Stimulated activated CD4-positive, alpha-beta T cell treated with anti-CD3 and anti-CD28 coated beads, Interleukin-12 subunit alpha, Interleukin-12 subunit beta, amount 100 ng/mL, for 48 hours (primary cell): ENCODE measurements around the gene PCAT6.
A peak's percentile ranks its signal among the peaks of the same experiment; 100 is the strongest.

Experiments
- DNase-seq, 3 donors: peaks; one replicate each; pipeline ENCODE4 v3.0.0-alpha.2; 2020; ENCODE audit warnings: low read depth in 2 of 3, low spot score in 1 of 3

Gene PCAT6

DNA sequence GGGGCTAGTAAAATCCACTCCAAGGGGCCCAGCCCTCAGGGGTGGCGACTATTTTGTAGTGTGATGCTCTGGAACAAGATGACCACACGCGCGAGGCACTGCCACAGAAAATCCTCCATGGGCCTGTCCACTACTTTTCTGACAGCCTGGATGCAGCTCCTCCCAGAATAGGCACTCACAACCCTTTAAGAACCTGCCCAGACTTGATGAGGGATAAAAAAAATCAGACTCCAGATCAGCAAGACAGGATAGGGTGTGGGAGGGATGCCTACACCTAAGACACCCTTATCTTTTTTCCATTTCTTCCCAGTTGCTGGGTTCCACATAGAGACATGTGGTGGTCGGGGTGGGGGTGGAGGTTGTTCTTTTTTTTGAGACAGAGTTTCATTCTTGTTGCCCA, 33.5 kb downstream of the PCAT6 start:
- no peak for DNase-seq

DNA sequence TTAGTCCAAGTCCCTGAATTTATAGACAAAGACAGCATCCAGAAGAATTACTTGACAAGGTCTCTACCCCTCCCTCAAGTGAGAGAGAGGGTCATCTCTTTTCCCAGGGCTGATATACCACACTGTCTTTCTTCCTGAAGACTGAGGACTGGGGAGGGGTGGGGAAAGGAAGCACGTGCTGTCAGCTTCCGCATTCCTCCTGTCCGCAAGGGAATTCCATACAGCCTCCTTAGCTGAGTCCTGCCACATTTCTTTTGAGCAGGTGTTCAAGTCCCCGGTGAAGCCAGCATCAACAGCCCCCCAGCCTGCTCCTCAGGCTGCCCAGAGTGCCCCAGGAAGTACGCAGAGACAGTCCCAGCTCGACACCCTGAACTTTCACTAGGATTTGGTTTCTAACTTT, 34.2 kb downstream of the PCAT6 start:
- no peak for DNase-seq

DNA sequence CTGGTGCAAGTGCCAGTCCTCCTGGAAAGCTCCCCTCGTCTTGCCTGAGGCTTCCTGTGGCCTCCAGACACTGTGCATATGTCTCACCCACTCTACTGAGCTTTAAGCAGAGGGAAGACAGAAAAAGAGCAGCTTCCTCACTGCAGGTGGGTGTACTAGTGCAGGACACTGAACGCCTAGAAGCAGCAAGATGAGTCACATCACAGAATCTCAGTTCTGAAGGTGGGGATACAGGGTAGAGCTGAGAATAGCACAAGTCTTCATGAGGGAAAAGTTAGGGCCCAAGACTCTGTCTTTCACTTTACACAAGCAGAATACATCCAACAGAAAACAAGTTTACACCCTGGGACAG, 37.4 kb downstream of the PCAT6 start:
- DNase-seq = no peak

DNA sequence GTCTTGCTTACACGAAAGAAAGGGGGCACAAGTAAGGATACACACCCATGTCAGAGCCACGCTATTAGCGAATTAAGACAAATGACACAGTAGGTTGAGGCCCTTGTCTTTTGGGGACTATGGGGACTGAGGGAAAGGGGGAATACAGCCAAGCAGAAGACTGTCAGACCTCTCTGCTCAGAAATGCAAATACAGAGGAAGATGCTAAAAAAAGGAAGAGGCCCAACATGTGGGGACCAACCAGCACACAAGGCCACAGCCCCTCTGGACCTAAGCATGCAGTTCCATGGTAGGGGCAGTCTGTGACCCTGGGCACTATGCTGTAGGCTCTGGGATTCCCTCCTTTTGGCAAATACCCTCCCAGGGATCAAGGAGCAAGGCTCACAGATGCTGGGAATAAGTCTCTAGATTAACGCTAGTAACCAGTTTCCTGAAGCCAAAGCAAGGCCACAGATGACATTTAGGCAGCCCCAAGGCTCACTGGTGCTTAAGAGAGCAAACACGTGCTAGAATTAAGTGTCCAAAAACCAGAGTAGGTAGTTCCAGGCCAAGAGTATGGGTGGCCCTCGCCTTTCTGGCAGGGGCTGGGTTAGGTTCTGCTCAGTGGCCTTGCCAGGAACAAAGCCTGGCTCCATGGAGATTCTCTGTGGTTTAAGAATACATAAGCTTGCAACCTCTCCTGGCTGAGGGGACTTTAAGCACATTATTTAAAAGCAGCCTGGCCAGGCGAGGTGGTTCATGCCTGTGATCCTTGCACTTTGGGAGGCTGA, 40.0 kb downstream of the PCAT6 start:
- no peak for DNase-seq

GRCh38 chr1:202852163-202852904, 41.6 kb downstream of the PCAT6 start:
- peak in 2 of 3 donors; percentile 33 to 43 for DNase-seq

DNA sequence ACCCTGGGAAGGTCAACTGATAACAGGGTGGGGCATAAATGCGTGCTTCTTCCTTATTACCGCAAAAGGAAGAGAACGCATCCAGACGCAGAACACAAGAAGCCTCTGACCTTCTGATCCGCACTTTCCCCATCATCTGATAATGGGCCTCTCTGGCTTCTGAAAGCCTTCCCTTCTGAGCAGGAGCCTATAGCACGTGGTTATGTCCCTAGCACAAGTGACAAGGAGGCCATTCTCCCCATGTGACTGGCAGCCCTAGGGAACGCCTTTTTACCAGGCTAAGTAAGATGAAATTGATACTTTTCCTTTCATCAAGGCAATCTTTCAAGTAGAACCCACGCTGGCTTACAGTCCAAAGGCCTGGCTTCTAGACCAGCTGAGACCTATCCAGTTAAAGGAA, 44.0 kb downstream of the PCAT6 start:
- DNase-seq = no peak

GRCh38 chr1:202856014-202856413, 45.3 kb downstream of the PCAT6 start:
- DNase-seq = no peak

DNA sequence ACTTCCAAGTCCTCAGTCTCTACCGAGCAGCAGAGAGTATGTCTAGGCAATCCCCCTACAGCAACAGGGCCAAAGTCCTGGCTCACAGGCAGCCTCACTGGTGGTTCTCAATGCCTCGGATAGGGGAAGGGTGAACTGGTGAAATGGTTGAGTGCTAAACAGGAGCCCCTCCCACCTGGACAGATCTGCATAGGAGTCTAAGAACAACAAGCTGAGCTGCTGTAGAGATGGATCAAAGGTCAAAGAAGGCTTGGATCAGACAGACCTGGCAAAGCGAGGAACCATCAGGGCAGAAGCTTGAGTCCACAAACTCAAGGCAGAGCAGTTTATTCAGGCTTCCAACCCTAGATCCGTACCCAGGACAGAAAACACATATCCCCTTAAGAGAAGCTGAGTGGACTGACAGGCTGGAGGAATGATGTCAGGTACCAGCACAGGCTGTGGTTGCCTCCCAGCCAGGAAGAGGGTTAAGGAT, 46.4 kb downstream of the PCAT6 start:
- no peak for DNase-seq

DNA sequence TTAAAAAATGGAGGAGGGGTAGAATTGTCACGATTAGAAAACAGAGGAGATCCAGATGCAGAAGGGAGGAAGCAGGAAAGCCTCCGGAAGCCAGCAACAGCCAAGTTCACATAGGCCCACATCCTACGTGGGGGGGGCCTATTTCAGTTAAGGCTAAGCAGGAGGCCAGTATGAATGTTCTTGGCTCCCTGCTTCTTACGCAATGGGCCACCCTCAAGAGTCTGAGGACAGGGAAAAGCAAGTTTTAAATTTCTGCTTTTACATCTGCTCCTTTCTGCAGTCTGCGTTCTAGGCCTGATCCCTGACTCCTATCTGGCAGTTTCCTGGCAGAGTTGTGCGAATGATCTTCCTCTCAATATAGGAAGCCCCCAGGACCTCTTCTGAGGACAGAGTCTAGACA, 47.6 kb downstream of the PCAT6 start:
- no peak for DNase-seq

GRCh38 chr1:202858789-202859414, 48.1 kb downstream of the PCAT6 start:
- no peak for DNase-seq

GRCh38 chr1:202860744-202861419, 50.1 kb downstream of the PCAT6 start:
- DNase-seq = peak in 2 of 3 donors; percentile 8 to 23
